ENCODE results near the gene FANCC.

GRCh38 chr9:95077053-95077765 lies 240.3 kb downstream of the FANCC start:
- no peak for TF ChIP-seq CTCF (conservative IDR thresholded peaks at IDR 0.05)
- TF ChIP-seq ZFX (IDR thresholded peaks at IDR 0.05) = no peak

All from C4-2B (cell line).